Testis (tissue), 5 donors: ENCODE results near the gene MBTPS2. TPM values are rescaled to one million over a fixed set of nuclear protein-coding genes. Genes with fewer than 3 reads are reported as not detected.

Experiments
- DNase-seq: peaks from one replicate; pipeline ENCODE4 v3.0.0-alpha.2; 2019
- H3K27ac ChIP-seq, 2 donors: fragments of 200-600 bp; sonication (generic); one replicate each; pipeline ENCODE4 v1.5.1; 2019
- H3K27me3 ChIP-seq: fragments of 200-600 bp; sonication (generic); one replicate; pipeline ENCODE4 v1.5.1; 2019
- H3K36me3 ChIP-seq: fragments of 200-600 bp; sonication (generic); one replicate; pipeline ENCODE4 v1.5.1; 2017; ENCODE audit warnings: low read depth; ENCODE audit errors: missing control alignments
- H3K4me1 ChIP-seq: fragments of 200-600 bp; sonication (generic); one replicate; pipeline ENCODE4 v1.5.1; 2019
- H3K4me3 ChIP-seq, 2 donors: fragments of 200-600 bp; sonication (generic); one replicate each; pipeline ENCODE4 v1.5.1; 2017 to 2019
- H3K9me3 ChIP-seq: fragments of 200-600 bp; sonication (generic); one replicate; pipeline ENCODE4 v1.5.1; 2017
- CTCF ChIP-seq, 3 experiments: fragments of 450-650 bp in 2 of 3; fragments of 200-600 bp in 1 of 3; sonication (generic) in 1 of 3; IDR thresholded peaks; one replicate each; pipeline ENCODE4 v1.5.1; 2016 to 2019; ENCODE audit warnings: antibody characterized with exemption in 3 of 3, mild to moderate bottlenecking in 2 of 3, moderate library complexity in 1 of 3
- POLR2A ChIP-seq: fragments of 450-650 bp; IDR thresholded peaks from one replicate; pipeline ENCODE4 v1.6.1; 2017; ENCODE audit warnings: antibody characterized with exemption, mild to moderate bottlenecking, moderate library complexity
- WGBS, 2 donors: methylation state at CpG; one replicate each; pipeline ENCODE4 v1.1.5; 2018; 5-methylcytosine and 5-hydroxymethylcytosine counted together
- intact Hi-C: fragments of 100-400 bp; cut with DNase I; formaldehyde crosslinking; loops from one replicate; pipeline ENCODE4 v1.15.1; 2023; ENCODE audit warnings: low total_unique reads
- long read RNA-seq, 2 donors: transcript quantifications; one replicate each; lab custom pipeline, GENCODE V29; 2026
- polyA plus RNA-seq: library from polyadenylated mRNA; stranded (reverse); fragments of 350-450 nt; fragmentation: Illumina TruSeq; extraction: RNeasy Lipid Tissue Mini Kit (QIAGEN cat#74804); gene quantifications from one replicate; pipeline ENCODE4 v1.2.3, GENCODE V29; 2014; ENCODE audit warnings: low read depth, low replicate concordance; ENCODE audit not compliant: insufficient read depth
- total RNA-seq, 2 donors: library from RNA; depleted of rRNA; stranded (reverse); fragments of >200 nt; gene quantifications; one replicate each; pipeline ENCODE4 v1.2.3, GENCODE V29; 2016

Gene MBTPS2
- total RNA-seq = 10 to 100 TPM; 11.4 TPM
- 8.5 TPM for polyA plus RNA-seq
- long read RNA-seq, donor 1, full-length matches to known transcripts = 8 of 8 reads
- long read RNA-seq, donor 1, partial matches to known transcripts = 0 of 8 reads
- long read RNA-seq, donor 1, other reads (novel, unspliced or antisense) = 0 of 8 reads
- long read RNA-seq, donor 2, full-length matches to known transcripts = 6 of 15 reads
- long read RNA-seq, donor 2, partial matches to known transcripts = 9 of 15 reads
- long read RNA-seq, donor 2, other reads (novel, unspliced or antisense) = 0 of 15 reads

GRCh38 chrX:21839334-21840192, at the start of gene MBTPS2:
Gene MBTPS2, plus strand, starts transcription at chrX:21839617. Its CDS starts 118 bp downstream, at chrX:21839735.
- WGBS, 2 donors = 0 to 1% methylated on average over 14 to 34 of the region's 61 CpGs
- no peaks in the 10 kb centered on the region for H3K4me1 ChIP-seq
- H3K9me3 ChIP-seq = no peaks in the 10 kb centered on the region
- intact Hi-C loops = no loop called here
- DNase-seq = peak; percentile 78
- H3K27ac ChIP-seq = peak within 1 kb of the TSS; percentile 72 to 79
- no peak for TF ChIP-seq CTCF (IDR thresholded peaks at IDR 0.05)
- no peak for TF ChIP-seq POLR2A
- H3K36me3 ChIP-seq = no peaks in the 10 kb centered on the region
- peak within 1 kb of the TSS; percentile 59 to 77 for H3K4me3 ChIP-seq
- H3K27me3 ChIP-seq = no peaks in the 10 kb centered on the region

DNA sequence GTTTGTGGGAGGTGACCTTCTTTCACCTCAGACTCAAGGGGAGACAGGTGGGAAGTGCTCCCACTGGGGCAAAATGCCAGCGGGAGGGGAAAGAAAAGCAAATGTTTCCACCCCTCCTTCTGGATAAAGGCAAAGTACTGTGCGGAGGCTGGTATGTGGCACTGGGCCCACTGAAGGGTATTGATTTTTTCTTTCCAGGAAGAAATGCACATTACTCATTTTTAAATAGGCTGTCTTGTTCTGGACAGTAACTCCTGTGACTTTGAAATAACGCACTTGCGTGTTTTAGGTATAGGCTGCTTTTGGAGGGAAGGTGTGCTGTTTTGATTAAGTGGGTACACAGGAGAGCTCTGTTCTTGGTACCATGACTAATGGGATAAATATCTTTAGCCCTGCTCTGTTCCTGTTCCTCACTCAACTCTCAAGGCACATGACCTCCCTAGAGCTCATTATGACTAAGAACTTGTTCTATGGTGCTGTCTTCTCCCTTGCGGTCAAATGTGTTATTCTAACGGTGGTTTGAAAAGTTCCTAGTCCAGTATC, 40.7 kb upstream of the MBTPS2 start:
- intact Hi-C loops = no loop called here
- WGBS, 2 donors = 81 to 83% methylated on average over 5 to 6 of the region's 6 CpGs
- TF ChIP-seq POLR2A = no peak
- TF ChIP-seq CTCF (IDR thresholded peaks at IDR 0.05) = no peak
- Histone ChIP-seq H3K9me3 (no peaks in the 10 kb centered on the region), H3K36me3 (no peaks in the 10 kb centered on the region), H3K27ac (no peak overlapping the region), H3K27me3 (no peaks in the 10 kb centered on the region), H3K4me3 (no peak overlapping the region), H3K4me1 (no peaks in the 10 kb centered on the region)
- DNase-seq = no peak

- no peaks in the 10 kb centered on the region for H3K4me1 ChIP-seq
- intact Hi-C loops = no loop called here
- 84 to 85% methylated on average over 6 of the region's 6 CpGs for WGBS, 2 donors
- no peak for TF ChIP-seq CTCF (IDR thresholded peaks at IDR 0.05)
- no peak for TF ChIP-seq POLR2A
- no peak for DNase-seq
- H3K27ac ChIP-seq = no peak overlapping the region
- no peaks in the 10 kb centered on the region for H3K36me3 ChIP-seq
- H3K27me3 ChIP-seq = no peaks in the 10 kb centered on the region
- no peaks in the 10 kb centered on the region for H3K9me3 ChIP-seq
- H3K4me3 ChIP-seq = no peak overlapping the region
Observed at GRCh38 chrX:21799767-21800166, 39.6 kb upstream of the MBTPS2 start.

- TF ChIP-seq CTCF (IDR thresholded peaks at IDR 0.05) (no peak), POLR2A (no peak)
- intact Hi-C loops = no loop called here
- no peak overlapping the region for H3K27ac ChIP-seq
- no peak for DNase-seq
- no peaks in the 10 kb centered on the region for H3K27me3 ChIP-seq
- no peaks in the 10 kb centered on the region for H3K36me3 ChIP-seq
- no peak overlapping the region for H3K4me3 ChIP-seq
- no peaks in the 10 kb centered on the region for H3K9me3 ChIP-seq
- 36 to 38% methylated on average over 1 of the region's 1 CpG for WGBS, 2 donors
- no peaks in the 10 kb centered on the region for H3K4me1 ChIP-seq
Observed at GRCh38 chrX:21800344-21800770, 39.1 kb upstream of the MBTPS2 start.
